ENCODE results near the gene GRAMD1A.
"Not testable (repeated sequence)": the region's sequence is repeated elsewhere in the genome, so short reads cannot be mapped to it uniquely, and the experiment has no call there.

GRAMD1A gene

GRCh38 chr19:35021016-35021415, 20.9 kb downstream of the GRAMD1A start:
- no peak for DNase-seq (ENCODE audit: low spot score)

- DNase-seq (ENCODE audit: low spot score), result no peak
Measured at GRCh38 chr19:35021596-35021995, 21.5 kb downstream of the GRAMD1A start.

- no peak for DNase-seq (ENCODE audit: low spot score)
Measured at GRCh38 chr19:35022460-35022859, 22.3 kb downstream of the GRAMD1A start.

DNA sequence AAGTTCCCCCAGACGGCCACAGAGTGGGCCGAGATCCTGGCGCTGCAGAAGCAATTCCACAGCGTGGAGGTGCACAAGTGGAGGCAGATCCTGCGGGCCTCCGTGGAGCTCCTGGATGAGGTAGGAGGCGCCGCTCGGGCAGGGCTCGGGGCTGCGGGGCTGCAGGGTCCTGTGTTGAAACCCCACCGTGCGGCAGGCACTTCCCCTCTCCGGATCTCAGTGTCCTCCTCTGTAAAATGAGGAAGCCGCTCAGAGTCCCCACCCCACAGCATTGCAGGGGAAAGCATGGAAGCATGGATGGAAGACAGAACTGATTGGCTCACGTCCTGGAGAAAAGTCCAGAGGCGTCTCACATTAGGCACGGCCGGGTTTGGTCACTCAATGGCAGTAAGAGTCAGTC, 23.3 kb downstream of the GRAMD1A start:
- no peak for DNase-seq (ENCODE audit: low spot score)

GRCh38 chr19:35024095-35024494, 24.0 kb downstream of the GRAMD1A start:
- no peak for DNase-seq (ENCODE audit: low spot score)

DNA sequence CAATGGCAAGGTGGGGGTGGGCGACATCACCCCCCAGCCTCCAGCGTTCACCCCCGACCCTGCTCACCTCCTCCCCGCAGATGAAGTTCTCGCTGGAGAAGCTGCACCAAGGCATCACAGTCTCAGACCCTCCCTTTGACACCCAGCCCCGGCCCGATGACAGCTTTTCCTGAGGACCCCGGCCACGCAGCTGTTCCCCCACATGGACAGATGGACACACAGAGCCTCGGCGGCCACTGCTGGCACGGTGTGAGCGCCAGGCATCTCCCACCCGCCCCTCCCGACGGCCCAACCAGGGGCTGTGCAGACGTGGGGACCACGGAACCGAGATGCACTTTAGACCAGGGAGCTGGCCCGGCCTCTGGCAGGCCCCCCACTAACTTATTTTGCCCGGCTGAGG, 25.8 kb downstream of the GRAMD1A start:
- no peak for DNase-seq (ENCODE audit: low spot score)

- DNase-seq (ENCODE audit: low spot score), result no peak
Measured at GRCh38 chr19:35026418-35026817, 26.3 kb downstream of the GRAMD1A start.

DNA sequence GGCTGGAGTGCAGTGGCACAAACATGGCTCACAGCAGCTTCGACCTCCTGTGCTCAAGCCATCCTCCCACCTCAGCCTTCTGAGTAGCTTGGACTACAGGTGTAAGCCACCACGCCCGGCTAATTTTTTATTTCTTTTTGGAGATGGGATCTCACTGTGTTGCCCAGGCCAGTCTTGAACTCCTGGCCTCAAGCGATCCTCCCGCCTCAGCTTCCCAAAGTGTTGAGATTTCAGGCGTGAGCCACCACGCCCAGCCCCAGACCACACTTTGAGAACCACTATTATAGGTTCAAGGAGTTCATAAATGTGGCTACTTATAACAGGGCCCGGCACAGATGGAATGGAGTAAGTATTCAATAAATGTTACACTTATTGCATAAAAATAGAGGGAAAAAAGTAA, 26.9 kb downstream of the GRAMD1A start:
- DNase-seq (ENCODE audit: low spot score), result no peak

DNA sequence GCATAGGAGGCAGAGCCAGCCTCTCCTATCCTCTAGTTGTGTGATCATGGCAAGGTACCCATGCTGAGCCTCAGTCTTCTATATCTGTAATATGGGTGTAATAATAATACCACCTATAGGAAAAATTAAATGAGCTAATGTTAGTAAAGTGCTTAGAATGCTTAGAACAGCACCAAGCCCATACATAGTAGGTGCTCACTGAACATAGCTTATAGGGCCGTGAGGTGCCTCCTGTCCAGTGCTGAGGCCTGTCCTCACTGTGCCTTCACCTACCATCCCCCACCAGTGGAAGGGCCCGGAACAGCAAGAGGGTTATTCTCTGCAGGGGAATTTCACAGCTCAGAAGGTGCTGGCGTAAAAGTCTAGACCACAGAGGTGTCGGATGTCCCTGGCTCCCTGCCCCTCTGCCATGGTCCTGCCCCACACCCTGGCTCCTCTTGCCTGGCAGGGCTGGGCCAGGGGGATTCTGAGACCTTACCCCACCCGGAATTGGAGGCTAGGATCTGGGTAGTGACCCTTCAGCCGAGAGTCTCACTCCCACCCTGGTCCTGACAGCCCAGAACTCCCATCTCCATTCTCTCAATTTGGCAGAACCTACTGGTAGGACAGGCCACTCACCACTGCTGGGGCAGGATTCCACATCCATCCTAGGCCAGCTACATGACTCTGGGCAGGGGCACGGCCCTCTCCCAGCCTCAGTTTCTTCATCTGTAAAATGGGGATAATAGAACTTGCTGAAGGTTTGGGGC, 27.9 kb downstream of the GRAMD1A start:
- DNase-seq (ENCODE audit: low spot score), result no peak

- not testable (repeated sequence) for DNase-seq (ENCODE audit: low spot score)
Measured at GRCh38 chr19:35028600-35028885, 28.4 kb downstream of the GRAMD1A start.

DNA sequence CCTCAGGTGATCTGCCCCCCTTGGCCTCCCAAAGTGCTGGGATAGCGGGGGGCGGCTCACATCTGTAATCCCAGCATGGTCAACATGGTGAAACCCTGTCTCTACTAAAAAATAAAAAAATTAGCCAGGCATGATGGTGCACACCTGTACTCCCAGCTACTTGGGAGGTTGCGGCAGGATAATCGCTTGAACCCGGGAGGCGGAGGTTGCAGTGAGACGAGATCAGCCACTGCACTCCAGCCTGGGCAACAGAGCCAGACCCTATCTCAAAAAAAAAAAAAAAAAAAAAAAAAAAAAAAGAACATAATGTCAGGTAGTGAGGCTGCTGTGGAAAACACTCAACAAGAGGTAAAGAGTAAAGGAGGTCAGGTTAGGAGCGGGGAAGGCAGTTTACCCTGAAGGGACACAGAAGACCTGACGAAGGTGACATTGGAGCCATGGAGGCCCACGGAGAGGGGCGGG, 29.2 kb downstream of the GRAMD1A start:
- DNase-seq (ENCODE audit: low spot score), result not testable (repeated sequence)

DNA sequence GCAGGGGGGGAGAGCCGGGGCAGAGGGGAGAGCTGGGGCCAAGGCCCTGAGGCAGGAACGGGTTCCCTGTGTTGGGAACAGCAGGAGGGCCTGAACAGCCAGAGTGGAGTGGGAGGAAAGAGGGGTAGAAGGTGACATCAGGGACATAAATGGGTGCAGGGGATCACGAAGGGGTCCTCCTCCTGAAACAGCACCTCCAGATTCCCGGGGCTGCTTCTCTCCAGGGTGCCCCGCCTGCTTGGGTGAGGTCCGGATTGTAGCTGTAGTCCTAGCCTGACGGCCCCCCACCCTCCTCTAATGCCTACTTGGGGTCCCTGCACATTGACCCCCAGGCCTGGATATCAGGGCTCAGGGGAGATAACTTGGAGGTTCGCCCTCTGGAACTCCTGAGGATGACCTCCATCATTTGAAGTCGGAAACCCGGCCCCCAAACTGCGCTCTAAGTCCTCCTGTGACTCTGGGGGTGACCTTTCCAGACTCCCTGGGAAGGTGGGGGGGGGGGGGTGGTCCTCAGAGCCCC, 29.7 kb downstream of the GRAMD1A start:
- no peak for DNase-seq (ENCODE audit: low spot score)

DNA sequence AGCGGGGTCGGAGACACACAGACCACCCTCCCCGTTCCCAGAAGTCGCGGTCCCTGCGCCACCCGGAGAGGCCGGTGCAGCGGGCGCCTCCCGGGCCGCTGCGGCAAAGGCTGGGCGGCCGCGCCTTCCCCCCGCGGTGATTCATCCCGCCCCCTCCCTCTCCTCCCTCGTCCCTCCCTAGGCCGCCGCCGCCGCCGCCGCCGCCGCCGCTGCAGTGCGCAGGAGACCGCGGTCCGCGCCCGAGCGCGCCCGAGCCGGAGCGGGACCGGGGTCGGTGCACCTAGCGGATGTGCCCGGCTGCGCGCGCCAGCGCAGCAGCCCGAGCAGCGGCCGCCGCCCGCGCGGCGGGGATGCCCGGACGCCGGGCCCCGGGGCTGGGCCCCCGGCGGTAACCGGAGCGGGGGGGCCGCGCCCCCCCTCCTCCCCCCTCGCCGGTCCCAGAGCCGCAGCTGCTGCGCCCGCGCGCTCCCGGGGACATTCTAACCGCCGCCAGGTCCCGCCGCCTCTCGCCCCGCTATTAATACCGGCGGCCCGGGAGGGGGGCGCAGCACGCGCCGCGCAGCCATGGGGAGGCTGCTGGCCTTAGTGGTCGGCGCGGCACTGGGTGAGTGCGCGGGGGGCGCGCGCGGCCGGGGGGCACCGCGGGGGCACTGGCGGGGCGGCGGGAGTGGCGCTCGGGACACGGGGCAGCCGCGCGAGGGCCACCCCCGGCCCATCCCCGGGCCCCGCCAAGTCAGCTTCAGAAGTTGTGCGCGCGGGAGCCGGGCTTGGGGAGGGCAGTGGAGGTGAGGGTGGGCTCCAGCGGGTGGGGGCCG, 30.3 kb downstream of the GRAMD1A start, which contains the start of gene SCN1B:
Gene SCN1B (plus strand): TSS at position 214 of the 815 bp plus-strand sequence. CDS start 351 bp downstream, at position 565.
- peak; percentile 86 for DNase-seq (ENCODE audit: low spot score)

DNA sequence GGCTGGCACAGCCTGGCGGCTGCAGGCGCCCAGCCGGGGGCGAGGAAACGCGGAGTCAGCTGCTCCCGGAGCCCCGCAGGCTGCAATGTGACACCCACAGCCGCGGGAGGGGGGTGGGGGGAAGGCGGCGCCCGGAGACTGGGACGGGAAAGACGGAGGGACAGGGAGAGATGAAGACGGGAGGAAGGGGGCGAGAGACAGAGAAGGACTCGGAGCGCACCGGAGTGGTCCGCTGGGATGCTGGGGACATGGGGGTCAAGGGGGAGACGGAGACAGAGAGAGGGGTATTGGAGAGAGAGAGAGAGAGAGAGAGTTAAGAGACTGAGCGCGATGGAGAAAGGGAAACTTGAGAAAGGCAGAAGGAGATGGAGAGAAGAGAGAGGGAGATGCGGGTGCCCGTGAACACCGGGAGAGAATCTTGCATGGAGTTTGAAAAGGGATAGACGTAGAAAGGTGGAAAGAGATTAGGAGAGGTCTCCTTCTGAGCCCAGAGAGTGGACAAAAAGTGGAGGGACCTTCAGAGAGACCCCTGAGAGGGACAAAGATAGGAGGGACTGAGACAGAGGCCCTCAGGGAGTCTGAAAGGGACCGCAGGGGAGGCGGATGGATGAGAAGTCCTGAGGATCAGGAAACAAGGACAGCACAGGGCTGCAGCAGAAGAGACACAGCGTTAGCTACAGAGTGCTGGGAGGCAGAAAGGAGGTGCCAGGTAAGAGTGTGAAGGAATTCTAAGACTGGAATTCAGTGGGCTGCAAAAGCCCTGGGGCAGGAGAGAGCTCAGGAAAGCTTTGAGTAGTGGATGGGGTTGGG, 31.2 kb downstream of the GRAMD1A start:
- DNase-seq (ENCODE audit: low spot score), result no peak

- DNase-seq (ENCODE audit: low spot score), result no peak
Measured at GRCh38 chr19:35032356-35032865, 32.3 kb downstream of the GRAMD1A start.

GRCh38 chr19:35033067-35034004, 33.2 kb downstream of the GRAMD1A start:
- DNase-seq (ENCODE audit: low spot score), result no peak

DNA sequence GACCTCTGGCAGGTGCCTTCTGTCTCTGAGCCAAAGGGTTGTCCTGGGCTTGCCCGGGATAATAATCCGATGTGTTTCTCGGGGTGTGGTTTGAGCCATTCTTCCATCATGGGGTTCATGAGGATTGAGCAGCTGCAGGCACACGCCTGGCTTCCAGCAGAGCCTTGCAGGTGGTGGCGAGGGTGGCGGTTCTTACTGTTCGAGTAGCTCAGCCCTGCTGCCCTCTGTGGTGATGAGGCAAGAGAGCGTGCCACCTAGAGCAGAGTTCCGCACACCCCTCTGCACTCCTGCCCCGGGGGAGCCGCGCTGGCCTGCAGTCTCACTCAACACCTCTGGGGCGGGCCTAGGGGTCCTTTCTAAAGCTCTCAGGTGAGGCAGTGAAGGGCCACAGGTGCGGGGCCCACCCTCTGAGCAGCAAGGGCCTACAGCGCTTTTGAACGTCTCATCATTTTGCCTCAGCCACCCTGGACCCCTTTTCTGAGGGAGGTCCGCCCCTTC, 33.9 kb downstream of the GRAMD1A start:
- no peak for DNase-seq (ENCODE audit: low spot score)

- DNase-seq (ENCODE audit: low spot score), result no peak
Measured at GRCh38 chr19:35034588-35035382, 34.7 kb downstream of the GRAMD1A start.

- no peak for DNase-seq (ENCODE audit: low spot score)
Measured at GRCh38 chr19:35037716-35038622, 37.8 kb downstream of the GRAMD1A start.
